ENCODE measurements around the gene PPP1R1A. TPM values are rescaled to one million over a fixed set of nuclear protein-coding genes. Genes with fewer than 3 reads are reported as not detected.

The PPP1R1A gene
- total RNA-seq, 1 donor, result 0.36 TPM

GRCh38 chr12:54603872-54604271, 15.4 kb upstream of the PPP1R1A start:
- Histone ChIP-seq H3K4me3 (ENCODE audit: insufficient read depth, low read length) (no peak overlapping the region), H3K27me3 (ENCODE audit: insufficient read depth, low read length) (peaks cover 15% of the 10 kb centered on the region), H3K4me2 (ENCODE audit: insufficient read depth, low read length) (no peak overlapping the region), H4K20me1 (ENCODE audit: insufficient read depth, low read length) (no peaks in the 10 kb centered on the region), H3K27ac (ENCODE audit: low read depth, low read length) (no peak overlapping the region), H3K36me3 (ENCODE audit: insufficient read depth, low read length) (no peaks in the 10 kb centered on the region), H3K79me2 (ENCODE audit: insufficient read depth, low read length) (no peaks in the 10 kb centered on the region), H3K9me3 (ENCODE audit: low read depth, low read length) (no peaks in the 10 kb centered on the region), H2AFZ (ENCODE audit: low read length) (no peak overlapping the region), H3K4me1 (ENCODE audit: insufficient read depth, low read length) (no peaks in the 10 kb centered on the region)
- no peak for DNase-seq (ENCODE audit: insufficient read length, low spot score, missing footprints)
- TF ChIP-seq CTCF (IDR thresholded peaks at IDR 0.05; ENCODE audit: extremely low read depth, low read depth, low read length), result no peak

- H4K20me1 ChIP-seq (ENCODE audit: insufficient read depth, low read length), result no peaks in the 10 kb centered on the region
- H3K79me2 ChIP-seq (ENCODE audit: insufficient read depth, low read length), result no peaks in the 10 kb centered on the region
- H2AFZ ChIP-seq (ENCODE audit: low read length), result no peak overlapping the region
- peak; percentile 90 for TF ChIP-seq CTCF (IDR thresholded peaks at IDR 0.05; ENCODE audit: extremely low read depth, low read depth, low read length)
- H3K4me2 ChIP-seq (ENCODE audit: insufficient read depth, low read length), result no peak overlapping the region
- no peaks in the 10 kb centered on the region for H3K36me3 ChIP-seq (ENCODE audit: insufficient read depth, low read length)
- H3K9me3 ChIP-seq (ENCODE audit: low read depth, low read length), result no peaks in the 10 kb centered on the region
- no peak for DNase-seq (ENCODE audit: insufficient read length, low spot score, missing footprints)
- H3K27me3 ChIP-seq (ENCODE audit: insufficient read depth, low read length), result peaks cover 13% of the 10 kb centered on the region
- no peaks in the 10 kb centered on the region for H3K4me1 ChIP-seq (ENCODE audit: insufficient read depth, low read length)
- no peak overlapping the region for H3K4me3 ChIP-seq (ENCODE audit: insufficient read depth, low read length)
- no peak overlapping the region for H3K27ac ChIP-seq (ENCODE audit: low read depth, low read length)
Measured at GRCh38 chr12:54603173-54603814, 14.8 kb upstream of the PPP1R1A start.

- Histone ChIP-seq H3K4me2 (ENCODE audit: insufficient read depth, low read length) (no peak overlapping the region), H3K79me2 (ENCODE audit: insufficient read depth, low read length) (no peaks in the 10 kb centered on the region), H2AFZ (ENCODE audit: low read length) (no peak overlapping the region), H4K20me1 (ENCODE audit: insufficient read depth, low read length) (no peaks in the 10 kb centered on the region), H3K27ac (ENCODE audit: low read depth, low read length) (no peak overlapping the region), H3K27me3 (ENCODE audit: insufficient read depth, low read length) (peaks cover 15% of the 10 kb centered on the region), H3K36me3 (ENCODE audit: insufficient read depth, low read length) (no peaks in the 10 kb centered on the region), H3K4me1 (ENCODE audit: insufficient read depth, low read length) (no peaks in the 10 kb centered on the region), H3K9me3 (ENCODE audit: low read depth, low read length) (no peaks in the 10 kb centered on the region), H3K4me3 (ENCODE audit: insufficient read depth, low read length) (no peak overlapping the region)
- no peak for DNase-seq (ENCODE audit: insufficient read length, low spot score, missing footprints)
- no peak for TF ChIP-seq CTCF (IDR thresholded peaks at IDR 0.05; ENCODE audit: extremely low read depth, low read depth, low read length)
Measured at GRCh38 chr12:54602661-54603060, 14.2 kb upstream of the PPP1R1A start.

GRCh38 chr12:54601841-54602240, 13.4 kb upstream of the PPP1R1A start:
- Histone ChIP-seq H3K4me2 (ENCODE audit: insufficient read depth, low read length) (no peak overlapping the region), H3K4me3 (ENCODE audit: insufficient read depth, low read length) (no peak overlapping the region), H3K27me3 (ENCODE audit: insufficient read depth, low read length) (peaks cover 12% of the 10 kb centered on the region), H2AFZ (ENCODE audit: low read length) (no peak overlapping the region), H3K9me3 (ENCODE audit: low read depth, low read length) (no peaks in the 10 kb centered on the region), H3K79me2 (ENCODE audit: insufficient read depth, low read length) (no peaks in the 10 kb centered on the region), H3K4me1 (ENCODE audit: insufficient read depth, low read length) (no peaks in the 10 kb centered on the region), H4K20me1 (ENCODE audit: insufficient read depth, low read length) (no peaks in the 10 kb centered on the region), H3K36me3 (ENCODE audit: insufficient read depth, low read length) (no peaks in the 10 kb centered on the region), H3K27ac (ENCODE audit: low read depth, low read length) (no peak overlapping the region)
- no peak for DNase-seq (ENCODE audit: insufficient read length, low spot score, missing footprints)
- TF ChIP-seq CTCF (IDR thresholded peaks at IDR 0.05; ENCODE audit: extremely low read depth, low read depth, low read length), result no peak
